Neural progenitor cell (in vitro differentiated cells): ENCODE results near the gene MEGF6. TPM values are rescaled to one million over a fixed set of nuclear protein-coding genes. Genes with fewer than 3 reads are reported as not detected.

Experiments used
- DNase-seq: peaks from one replicate; pipeline ENCODE4 v3.0.0-alpha.2; 2016; ENCODE audit warnings: low spot score
- H2AFZ ChIP-seq: fragments of 200-600 bp; sonication (generic); replicated peaks from 2 replicates; pipeline ENCODE4 v1.6.1; 2016; ENCODE audit warnings: antibody characterized with exemption
- H3F3A ChIP-seq: fragments of 200-600 bp; sonication (generic); 2 replicates; pipeline ENCODE4 v1.6.1; 2016; ENCODE audit warnings: antibody characterized with exemption, low read depth
- H3K27ac ChIP-seq: fragments of 200-600 bp; sonication (generic); 2 replicates; pipeline ENCODE4 v1.5.1; 2016; ENCODE audit warnings: mild to moderate bottlenecking
- H3K27me3 ChIP-seq: fragments of 200-600 bp; sonication (generic); 2 replicates; pipeline ENCODE4 v1.6.1; 2016; ENCODE audit warnings: mild to moderate bottlenecking, moderate library complexity
- H3K36me3 ChIP-seq: fragments of 200-600 bp; sonication (generic); 2 replicates; pipeline ENCODE4 v1.5.1; 2016
- H3K4me1 ChIP-seq: fragments of 200-600 bp; sonication (generic); 2 replicates; pipeline ENCODE4 v1.6.1; 2016; ENCODE audit warnings: mixed run types
- H3K4me2 ChIP-seq: fragments of 200-600 bp; sonication (generic); 2 replicates; pipeline ENCODE4 v1.6.1; 2016
- H3K4me3 ChIP-seq: fragments of 200-600 bp; sonication (generic); 2 replicates; pipeline ENCODE4 v1.5.1; 2016
- H3K79me2 ChIP-seq: fragments of 200-600 bp; sonication (generic); 2 replicates; pipeline ENCODE4 v1.6.1; 2016; ENCODE audit warnings: low read depth
- H3K9ac ChIP-seq: fragments of 200-600 bp; sonication (generic); 2 replicates; pipeline ENCODE4 v1.6.1; 2016
- H3K9me3 ChIP-seq: fragments of 200-600 bp; sonication (generic); 2 replicates; pipeline ENCODE4 v1.5.1; 2016; ENCODE audit warnings: low read depth
- H4K20me1 ChIP-seq: fragments of 200-600 bp; sonication (generic); 2 replicates; pipeline ENCODE4 v1.6.1; 2016; ENCODE audit warnings: low read depth
- H3K27ac Mint-ChIP-seq: 3 replicates; pipeline ENCODE4 v1.8.0; 2021; ENCODE audit warnings: mixed read lengths
- H3K27me3 Mint-ChIP-seq: 2 replicates; pipeline ENCODE4 v1.8.0; 2022; ENCODE audit warnings: low read depth, mild to moderate bottlenecking, inconsistent platforms, moderate library complexity, mixed read lengths; ENCODE audit not compliant: insufficient read depth
- H3K36me3 Mint-ChIP-seq: 3 replicates; pipeline ENCODE4 v1.8.0; 2021; ENCODE audit warnings: mixed read lengths
- H3K4me1 Mint-ChIP-seq: 3 replicates; pipeline ENCODE4 v1.8.0; 2021; ENCODE audit warnings: mixed read lengths
- H3K4me3 Mint-ChIP-seq: 3 replicates; pipeline ENCODE4 v1.8.0; 2021; ENCODE audit warnings: mild to moderate bottlenecking, moderate library complexity, mixed read lengths
- H3K9me3 Mint-ChIP-seq: 3 replicates; pipeline ENCODE4 v1.8.0; 2020; ENCODE audit warnings: mixed read lengths
- EZH2 ChIP-seq: fragments of 200-600 bp; sonication (generic); IDR thresholded peaks from 2 replicates; pipeline ENCODE4 v1.6.1; 2017; ENCODE audit warnings: antibody characterized with exemption, mild to moderate bottlenecking, moderate library complexity
- EZH2phosphoT487 ChIP-seq: fragments of 200-600 bp; sonication (generic); IDR thresholded peaks from 2 replicates; pipeline ENCODE4 v1.6.1; 2017; ENCODE audit warnings: antibody characterized with exemption
- total RNA-seq: library from RNA; depleted of rRNA; stranded (reverse); fragments of >200 nt; gene quantifications from 2 replicates; pipeline ENCODE4 v1.2.3, GENCODE V29; 2015; ENCODE audit warnings: low replicate concordance
- TF ChIP-seq, protein P1 (sequence below): fragments of 200-600 bp; sonication (generic); IDR thresholded peaks from 2 replicates; pipeline ENCODE4 v1.5.1; 2017; ENCODE audit warnings: antibody characterized with exemption, mild to moderate bottlenecking

MEGF6 gene
- total RNA-seq, 1 donor from 2014 or later, result 1.7 TPM

DNA sequence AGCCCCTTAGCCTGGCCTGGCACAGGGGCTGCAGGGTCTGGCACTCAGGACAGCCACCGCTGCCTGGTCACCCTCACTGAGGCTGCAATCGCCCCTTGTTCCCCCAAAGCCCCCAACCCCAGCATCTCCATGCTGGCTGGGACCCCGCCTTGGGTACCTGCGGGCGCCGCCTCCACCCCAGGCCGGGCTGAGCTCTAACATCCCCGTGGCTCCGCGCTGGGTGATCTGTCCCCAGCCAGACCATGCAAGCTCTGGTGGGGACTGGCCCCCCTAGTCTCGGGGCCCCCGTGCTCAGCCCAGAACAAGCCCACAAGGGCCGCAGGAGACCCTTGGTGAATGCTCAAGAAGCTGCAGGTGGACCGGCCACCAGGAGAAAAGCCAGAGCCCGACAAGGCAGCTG lies 62.4 kb downstream of the MEGF6 start:
- Histone ChIP-seq H3K4me1 (peaks cover 14% of the 10 kb centered on the region), H3K4me2 (no peak overlapping the region)
- H3K27ac Mint-ChIP-seq, result no peak overlapping the region

DNA sequence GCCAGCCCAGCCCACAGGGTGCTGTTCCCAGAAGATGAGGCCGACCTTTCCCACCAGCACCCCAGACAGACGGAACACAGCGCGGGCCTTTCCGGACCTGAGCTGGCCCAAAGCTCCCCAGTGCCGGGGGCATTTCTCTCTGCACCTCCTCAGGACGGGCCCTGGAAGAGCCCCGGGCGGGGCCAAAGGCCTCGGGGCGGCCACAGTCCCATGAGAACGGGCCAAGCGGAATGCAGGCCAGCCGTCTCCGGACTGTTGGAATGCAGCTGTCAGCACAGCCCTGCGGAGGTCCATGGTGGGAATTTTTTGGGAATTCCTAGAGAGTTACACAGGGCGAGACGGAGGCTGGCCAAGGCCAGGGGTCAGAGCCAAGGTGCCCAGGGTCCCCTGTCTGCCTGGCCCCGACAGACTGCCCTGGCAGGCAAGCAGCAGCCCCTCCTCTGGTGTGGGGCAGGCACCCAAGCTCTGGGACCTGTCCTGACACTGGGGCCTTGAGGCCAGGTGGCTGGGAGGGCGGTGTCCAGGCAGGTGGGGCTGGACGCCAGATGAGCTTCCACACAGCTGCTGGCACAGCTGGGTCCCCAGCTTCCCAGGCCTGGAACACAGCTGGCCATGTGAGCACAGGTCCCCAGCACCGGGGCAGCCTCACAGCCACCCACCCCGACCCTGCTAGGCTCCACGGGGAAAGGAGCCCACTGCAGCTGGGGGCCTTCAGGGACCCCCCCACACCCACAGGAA lies 63.0 kb downstream of the MEGF6 start:
- Mint-ChIP-seq H3K4me3 (no peak overlapping the region), H3K27me3 (peaks cover 3% of the 10 kb centered on the region), H3K4me1 (peaks cover 13% of the 10 kb centered on the region), H3K27ac (no peak overlapping the region), H3K36me3 (no peaks in the 10 kb centered on the region), H3K9me3 (no peaks in the 10 kb centered on the region)
- H3K9me3 ChIP-seq, result no peaks in the 10 kb centered on the region
- H4K20me1 ChIP-seq, result peaks cover 55% of the 10 kb centered on the region
- H3F3A ChIP-seq, result no peaks in the 10 kb centered on the region
- H3K79me2 ChIP-seq, result no peaks in the 10 kb centered on the region
- H3K9ac ChIP-seq, result no peak overlapping the region
- no peak for TF ChIP-seq EZH2phosphoT487
- TF ChIP-seq, protein P1, sequence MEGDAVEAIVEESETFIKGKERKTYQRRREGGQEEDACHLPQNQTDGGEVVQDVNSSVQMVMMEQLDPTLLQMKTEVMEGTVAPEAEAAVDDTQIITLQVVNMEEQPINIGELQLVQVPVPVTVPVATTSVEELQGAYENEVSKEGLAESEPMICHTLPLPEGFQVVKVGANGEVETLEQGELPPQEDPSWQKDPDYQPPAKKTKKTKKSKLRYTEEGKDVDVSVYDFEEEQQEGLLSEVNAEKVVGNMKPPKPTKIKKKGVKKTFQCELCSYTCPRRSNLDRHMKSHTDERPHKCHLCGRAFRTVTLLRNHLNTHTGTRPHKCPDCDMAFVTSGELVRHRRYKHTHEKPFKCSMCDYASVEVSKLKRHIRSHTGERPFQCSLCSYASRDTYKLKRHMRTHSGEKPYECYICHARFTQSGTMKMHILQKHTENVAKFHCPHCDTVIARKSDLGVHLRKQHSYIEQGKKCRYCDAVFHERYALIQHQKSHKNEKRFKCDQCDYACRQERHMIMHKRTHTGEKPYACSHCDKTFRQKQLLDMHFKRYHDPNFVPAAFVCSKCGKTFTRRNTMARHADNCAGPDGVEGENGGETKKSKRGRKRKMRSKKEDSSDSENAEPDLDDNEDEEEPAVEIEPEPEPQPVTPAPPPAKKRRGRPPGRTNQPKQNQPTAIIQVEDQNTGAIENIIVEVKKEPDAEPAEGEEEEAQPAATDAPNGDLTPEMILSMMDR, result no peak
- no peak for TF ChIP-seq EZH2
- H3K27me3 ChIP-seq, result no peaks in the 10 kb centered on the region
- peaks cover 20% of the 10 kb centered on the region for H3K4me1 ChIP-seq
- H3K4me2 ChIP-seq, result no peak overlapping the region
- H3K36me3 ChIP-seq, result no peaks in the 10 kb centered on the region
- H3K4me3 ChIP-seq, result no peak overlapping the region
- no peak overlapping the region for H2AFZ ChIP-seq
- DNase-seq, result peak; percentile 31
- H3K27ac ChIP-seq, result no peak overlapping the region

More for the DNA sequence above, 62.4 kb downstream of the MEGF6 start:
- no peak overlapping the region for H2AFZ ChIP-seq
- no peaks in the 10 kb centered on the region for H3K27me3 ChIP-seq
- H3K9ac ChIP-seq, result no peak overlapping the region
- peaks cover 50% of the 10 kb centered on the region for H4K20me1 ChIP-seq
- H3K4me3 ChIP-seq, result no peak overlapping the region
- no peaks in the 10 kb centered on the region for H3F3A ChIP-seq
- Mint-ChIP-seq H3K4me1 (peaks cover 10% of the 10 kb centered on the region), H3K27me3 (peaks cover 3% of the 10 kb centered on the region), H3K9me3 (no peaks in the 10 kb centered on the region), H3K4me3 (no peak overlapping the region), H3K36me3 (no peaks in the 10 kb centered on the region)
- DNase-seq, result no peak
- no peaks in the 10 kb centered on the region for H3K79me2 ChIP-seq
- no peak overlapping the region for H3K27ac ChIP-seq
- H3K36me3 ChIP-seq, result no peaks in the 10 kb centered on the region
- H3K9me3 ChIP-seq, result no peaks in the 10 kb centered on the region
- TF ChIP-seq EZH2phosphoT487, result no peak
- TF ChIP-seq EZH2, result no peak
- TF ChIP-seq, protein P1, result no peak

DNA sequence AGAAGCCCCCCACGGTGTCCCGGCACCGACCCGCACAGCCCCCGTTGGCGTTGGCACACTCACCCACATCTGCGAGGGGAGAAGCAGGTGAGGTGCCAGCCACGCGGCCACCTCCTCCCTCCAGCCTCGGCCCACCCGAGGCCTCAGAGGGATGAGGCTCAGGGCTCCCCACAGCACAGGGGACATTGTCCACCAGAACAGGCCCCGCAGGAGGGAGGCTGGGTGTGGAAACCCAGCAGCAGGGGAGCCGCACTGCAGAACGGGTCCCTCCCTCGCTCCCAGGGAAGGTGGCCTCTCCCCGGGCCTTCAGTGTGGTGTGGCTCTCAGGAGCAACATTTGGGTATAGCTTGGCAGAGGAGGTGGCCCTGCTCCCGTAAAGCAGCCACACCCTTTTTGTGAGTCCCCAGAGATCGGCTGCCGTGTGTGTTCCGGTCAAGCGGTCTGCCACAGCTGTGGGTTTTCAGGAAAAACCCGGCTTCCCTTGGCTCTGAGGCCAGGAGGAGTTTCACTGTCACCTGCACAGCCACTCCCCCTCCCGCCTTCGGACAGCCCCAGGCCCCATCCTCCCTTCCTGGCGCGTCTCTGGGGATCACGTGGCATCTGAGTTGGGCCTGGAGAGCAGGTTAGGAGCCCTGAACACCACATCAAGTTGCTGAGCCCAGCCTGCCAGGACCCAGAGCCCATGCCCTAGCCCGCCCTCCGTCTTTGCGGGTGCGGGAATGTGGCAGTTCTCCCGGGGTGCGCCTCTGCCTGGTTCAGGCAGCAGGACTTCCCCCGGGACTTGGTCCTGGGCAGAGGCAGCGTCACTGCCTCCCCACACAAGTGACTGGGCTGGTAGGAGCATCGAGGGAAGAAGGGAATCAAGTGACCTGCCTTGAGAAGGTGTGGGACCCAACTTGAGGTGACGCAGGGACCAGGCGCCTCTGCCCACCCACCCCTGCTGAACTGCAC lies 64.0 kb downstream of the MEGF6 start:
- no peak overlapping the region for H3K4me3 Mint-ChIP-seq
- H3F3A ChIP-seq, result no peaks in the 10 kb centered on the region
- no peak overlapping the region for H3K27ac ChIP-seq
- no peak overlapping the region for H3K27ac Mint-ChIP-seq
- H3K4me3 ChIP-seq, result no peak overlapping the region
- peaks cover 13% of the 10 kb centered on the region for H3K4me1 Mint-ChIP-seq
- peaks cover 25% of the 10 kb centered on the region for H3K4me1 ChIP-seq
- H3K27me3 Mint-ChIP-seq, result peaks cover 2% of the 10 kb centered on the region
- no peak overlapping the region for H2AFZ ChIP-seq
- TF ChIP-seq EZH2, result no peak
- TF ChIP-seq, protein P1, result no peak
- TF ChIP-seq EZH2phosphoT487, result no peak
- H4K20me1 ChIP-seq, result peaks cover 58% of the 10 kb centered on the region
- no peaks in the 10 kb centered on the region for H3K9me3 ChIP-seq
- H3K9ac ChIP-seq, result no peak overlapping the region
- H3K79me2 ChIP-seq, result no peaks in the 10 kb centered on the region
- no peak overlapping the region for H3K4me2 ChIP-seq
- H3K9me3 Mint-ChIP-seq, result no peaks in the 10 kb centered on the region
- H3K36me3 Mint-ChIP-seq, result no peaks in the 10 kb centered on the region
- peak; percentile 28 for DNase-seq
- H3K27me3 ChIP-seq, result no peaks in the 10 kb centered on the region
- H3K36me3 ChIP-seq, result no peaks in the 10 kb centered on the region
